Thoracic aorta (tissue), 2 donors: ENCODE results near the gene KIF6. TPM values are rescaled to one million over a fixed set of nuclear protein-coding genes. Genes with fewer than 3 reads are reported as not detected.

Source experiments
- ATAC-seq: fragments of 150-250 bp; one replicate; pipeline ENCODE4 v1.8.0; 2017; ENCODE audit warnings: low read depth; ENCODE audit not compliant: insufficient number of reproducible peaks, low FRiP score
- DNase-seq: peaks from one replicate; pipeline ENCODE4 v3.0.0-alpha.2; 2020; ENCODE audit warnings: low spot score
- H3K27ac ChIP-seq, 2 donors: fragments of 200-600 bp; sonication (generic); 1 replicate in 1 of 2; 2 replicates in 1 of 2; pipeline ENCODE4 v1.5.1; 2016; ENCODE audit warnings: mild to moderate bottlenecking in 2 of 2, moderate library complexity in 2 of 2
- H3K27me3 ChIP-seq: fragments of 200-600 bp; sonication (generic); replicated peaks from 2 replicates; pipeline ENCODE4 v1.6.0; 2016; ENCODE audit warnings: mild to moderate bottlenecking; ENCODE audit not compliant: insufficient read depth
- H3K36me3 ChIP-seq: fragments of 200-600 bp; sonication (generic); one replicate; pipeline ENCODE4 v1.5.1; 2016
- H3K4me1 ChIP-seq, 2 donors: fragments of 200-600 bp; sonication (generic); 1 replicate in 1 of 2; 2 replicates in 1 of 2; pipeline versions ENCODE4 v1.5.1 to v1.6.0; 2016; ENCODE audit warnings: low read depth in 2 of 2, mild to moderate bottlenecking in 1 of 2; ENCODE audit not compliant: control insufficient read depth in 1 of 2
- H3K4me3 ChIP-seq: fragments of 200-600 bp; sonication (generic); 2 replicates; pipeline ENCODE4 v1.5.1; 2016; ENCODE audit warnings: mild to moderate bottlenecking
- H3K9me3 ChIP-seq: fragments of 200-600 bp; sonication (generic); 2 replicates; pipeline ENCODE4 v1.5.1; 2016
- CTCF ChIP-seq: fragments of 200-600 bp; sonication (generic); IDR thresholded peaks from one replicate; pipeline ENCODE4 v1.5.1; 2019; ENCODE audit warnings: antibody characterized with exemption
- total RNA-seq, 2 donors: library from RNA; depleted of rRNA; stranded (reverse); fragments of >200 nt; gene quantifications; one replicate each; pipeline versions ENCODE4 v1.1.0 to v1.2.3, GENCODE V29; 2016

KIF6 gene
- total RNA-seq, 2 donors from 2014 or later, result not detected

- TF ChIP-seq CTCF, result no peak
- no peaks in the 10 kb centered on the region for H3K27me3 ChIP-seq
- H3K4me1 ChIP-seq, result no peaks in the 10 kb centered on the region
- ATAC-seq (no peak), DNase-seq (no peak)
- no peak overlapping the region for H3K27ac ChIP-seq
- H3K9me3 ChIP-seq, result no peaks in the 10 kb centered on the region
- no peaks in the 10 kb centered on the region for H3K36me3 ChIP-seq
- H3K4me3 ChIP-seq, result no peak overlapping the region
Observed at GRCh38 chr6:39295611-39296011, 429.6 kb downstream of the KIF6 start.

GRCh38 chr6:39294899-39295298, 430.3 kb downstream of the KIF6 start:
- no peak for ATAC-seq
- Histone ChIP-seq H3K9me3 (no peaks in the 10 kb centered on the region), H3K4me1 (no peaks in the 10 kb centered on the region), H3K27ac (no peak overlapping the region), H3K36me3 (no peaks in the 10 kb centered on the region), H3K4me3 (no peak overlapping the region), H3K27me3 (no peaks in the 10 kb centered on the region)
- no peak for TF ChIP-seq CTCF
- DNase-seq, result no peak

GRCh38 chr6:39294133-39294532, 431.1 kb downstream of the KIF6 start:
- ATAC-seq, result no peak

GRCh38 chr6:39292637-39293036, 432.6 kb downstream of the KIF6 start:
- Histone ChIP-seq H3K27ac (no peak overlapping the region), H3K36me3 (no peaks in the 10 kb centered on the region), H3K27me3 (no peaks in the 10 kb centered on the region), H3K4me3 (no peak overlapping the region), H3K9me3 (no peaks in the 10 kb centered on the region), H3K4me1 (no peaks in the 10 kb centered on the region)
- no peak for TF ChIP-seq CTCF
- DNase-seq, result no peak
- no peak for ATAC-seq

More at GRCh38 chr6:39294133-39294532, 431.1 kb downstream of the KIF6 start:
- no peaks in the 10 kb centered on the region for H3K27me3 ChIP-seq
- H3K36me3 ChIP-seq, result no peaks in the 10 kb centered on the region
- H3K27ac ChIP-seq, result no peak overlapping the region
- H3K4me3 ChIP-seq, result no peak overlapping the region
- TF ChIP-seq CTCF, result no peak
- no peaks in the 10 kb centered on the region for H3K9me3 ChIP-seq
- DNase-seq, result no peak
- H3K4me1 ChIP-seq, result no peaks in the 10 kb centered on the region

- Histone ChIP-seq H3K9me3 (no peaks in the 10 kb centered on the region), H3K4me1 (no peaks in the 10 kb centered on the region), H3K27me3 (no peaks in the 10 kb centered on the region), H3K4me3 (no peak overlapping the region), H3K27ac (no peak overlapping the region), H3K36me3 (no peaks in the 10 kb centered on the region)
- DNase-seq (no peak), ATAC-seq (no peak)
- TF ChIP-seq CTCF, result no peak
Observed at GRCh38 chr6:39289490-39289889, 435.7 kb downstream of the KIF6 start.
